Liver (tissue), 3 donors: Measurements from ENCODE around the gene ZMYND19.

Experiments
- GABPA ChIP-seq, 2 donors: IDR thresholded peaks in 1 of 2; conservative IDR thresholded peaks in 1 of 2; 2 replicates each; pipeline ENCODE4 v1.6.1; 2016; ENCODE audit warnings: antibody characterized with exemption in 2 of 2, mild to moderate bottlenecking in 1 of 2, moderate library complexity in 1 of 2
- JUND ChIP-seq, 2 donors: IDR thresholded peaks; 2 replicates each; pipeline ENCODE4 v1.6.1; 2016; ENCODE audit warnings: antibody characterized with exemption in 2 of 2
- SP1 ChIP-seq: IDR thresholded peaks from 2 replicates; pipeline ENCODE4 v1.6.1; 2018; ENCODE audit warnings: antibody characterized with exemption, mild to moderate bottlenecking
- TF ChIP-seq, protein P1 (sequence below): IDR thresholded peaks from 2 replicates; pipeline ENCODE4 v1.6.1; 2016; ENCODE audit warnings: antibody characterized with exemption
- TF ChIP-seq, protein P2 (sequence below): fragments of 150-350 bp; IDR thresholded peaks from 2 replicates; pipeline ENCODE4 v1.5.1; 2017; ENCODE audit warnings: improper control_type of control experiment, low read depth, low read length; ENCODE audit not compliant: missing input control
- donor health status: healthy.
- donor health status: healthy.

DNA sequence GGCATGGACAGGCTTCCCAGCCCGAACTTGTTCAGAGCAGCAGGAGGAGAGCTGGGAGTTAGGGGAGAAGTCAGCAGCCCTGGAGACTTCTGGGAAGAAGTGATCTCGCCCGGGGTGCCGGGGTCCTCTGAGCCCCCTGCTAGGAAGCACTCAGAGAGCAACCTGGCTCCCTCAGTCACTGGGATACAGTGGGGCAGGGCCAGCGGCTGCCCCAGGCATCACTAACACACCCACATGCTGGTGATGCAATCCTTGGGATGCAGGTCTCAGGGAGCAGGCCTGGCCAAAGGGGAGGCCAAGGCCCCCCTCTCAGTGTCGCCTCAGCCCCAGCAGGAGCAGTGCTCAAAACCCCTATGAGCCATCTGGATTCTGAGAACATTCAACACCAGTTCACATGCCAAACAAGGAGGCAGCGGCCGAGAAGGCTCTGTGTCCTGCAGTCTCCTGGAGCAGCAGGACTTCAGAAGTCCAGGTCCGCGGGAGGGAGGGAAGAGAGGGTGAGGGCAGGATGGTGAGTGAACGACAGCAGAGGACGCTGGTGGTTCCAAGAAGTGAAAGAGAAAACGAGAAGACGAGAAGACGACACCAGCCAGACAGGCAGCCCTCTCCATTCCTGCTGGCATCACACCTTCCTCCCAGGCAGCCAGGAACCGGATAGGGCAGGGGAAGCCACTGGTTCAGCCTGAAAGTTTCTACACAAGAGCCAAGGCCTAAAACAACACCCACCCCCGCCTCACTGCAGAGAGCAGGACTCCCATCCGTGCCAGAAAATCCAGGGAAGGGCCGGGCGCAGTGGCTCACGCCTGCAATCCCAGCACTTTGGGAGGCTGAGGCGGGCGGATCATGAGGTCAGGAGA, 42.4 kb downstream of the ZMYND19 start:
- TF ChIP-seq, protein P1, sequence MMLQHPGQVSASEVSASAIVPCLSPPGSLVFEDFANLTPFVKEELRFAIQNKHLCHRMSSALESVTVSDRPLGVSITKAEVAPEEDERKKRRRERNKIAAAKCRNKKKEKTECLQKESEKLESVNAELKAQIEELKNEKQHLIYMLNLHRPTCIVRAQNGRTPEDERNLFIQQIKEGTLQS = no peak
- TF ChIP-seq GABPA (IDR thresholded peaks at IDR 0.05 in 1 of 2, conservative IDR thresholded peaks at IDR 0.05 in 1 of 2) (no peak), SP1 (no peak), JUND (IDR thresholded peaks at IDR 0.05) (no peak)
- TF ChIP-seq, protein P2, sequence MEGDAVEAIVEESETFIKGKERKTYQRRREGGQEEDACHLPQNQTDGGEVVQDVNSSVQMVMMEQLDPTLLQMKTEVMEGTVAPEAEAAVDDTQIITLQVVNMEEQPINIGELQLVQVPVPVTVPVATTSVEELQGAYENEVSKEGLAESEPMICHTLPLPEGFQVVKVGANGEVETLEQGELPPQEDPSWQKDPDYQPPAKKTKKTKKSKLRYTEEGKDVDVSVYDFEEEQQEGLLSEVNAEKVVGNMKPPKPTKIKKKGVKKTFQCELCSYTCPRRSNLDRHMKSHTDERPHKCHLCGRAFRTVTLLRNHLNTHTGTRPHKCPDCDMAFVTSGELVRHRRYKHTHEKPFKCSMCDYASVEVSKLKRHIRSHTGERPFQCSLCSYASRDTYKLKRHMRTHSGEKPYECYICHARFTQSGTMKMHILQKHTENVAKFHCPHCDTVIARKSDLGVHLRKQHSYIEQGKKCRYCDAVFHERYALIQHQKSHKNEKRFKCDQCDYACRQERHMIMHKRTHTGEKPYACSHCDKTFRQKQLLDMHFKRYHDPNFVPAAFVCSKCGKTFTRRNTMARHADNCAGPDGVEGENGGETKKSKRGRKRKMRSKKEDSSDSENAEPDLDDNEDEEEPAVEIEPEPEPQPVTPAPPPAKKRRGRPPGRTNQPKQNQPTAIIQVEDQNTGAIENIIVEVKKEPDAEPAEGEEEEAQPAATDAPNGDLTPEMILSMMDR = no peak
